H1 (cell line): ENCODE data around the gene CD48. TPM values are rescaled to one million over a fixed set of nuclear protein-coding genes. Genes with fewer than 3 reads are reported as not detected.

ENCODE experiments used
- CTCF ChIA-PET: fragments of 300-600 bp; sonication (Branson Sonifier 250); formaldehyde crosslinking; loops from one replicate; lab custom pipeline; 2021; ENCODE audit not compliant: partially characterized antibody; lab: Charles Lee
- POLR2A ChIA-PET: fragments of 300-600 bp; sonication (Branson Sonifier 250); formaldehyde crosslinking; loops from one replicate; lab custom pipeline; 2021; ENCODE audit warnings: inconsistent platforms; ENCODE audit not compliant: partially characterized antibody; lab: Charles Lee
- DNase-seq, 2 experiments: peaks; one replicate each; pipeline versions ENCODE4 v3.0.0 to v3.0.0-alpha.2; 2010 to 2022; ENCODE audit warnings: low spot score in 2 of 2, low read depth in 1 of 2, mixed read lengths in 1 of 2
- FAIRE-seq: peaks from 2 replicates; lab custom pipeline; 2011; peaks lifted over from hg19 to GRCh38; lab: Jason Lieb, UNC
- H2AFZ ChIP-seq: 2 replicates; pipeline ENCODE4 v1.8.1; 2012; ENCODE audit warnings: low read length, inconsistent platforms
- H2AK5ac ChIP-seq: 2 replicates; pipeline ENCODE4 v1.6.1; 2013; ENCODE audit warnings: low read depth, low read length
- H2BK120ac ChIP-seq: replicated peaks from 2 replicates; pipeline ENCODE3; 2013; ENCODE audit warnings: low read depth, low read length, inconsistent platforms
- H2BK12ac ChIP-seq: 2 replicates; pipeline ENCODE4 v1.6.1; 2013; ENCODE audit warnings: low read depth, low read length
- H2BK15ac ChIP-seq: 2 replicates; pipeline ENCODE4 v1.6.1; 2013; ENCODE audit warnings: low read length
- H2BK20ac ChIP-seq: 2 replicates; pipeline ENCODE4 v1.6.1; 2013; ENCODE audit warnings: low read length
- H2BK5ac ChIP-seq: 2 replicates; pipeline ENCODE4 v1.6.1; 2013; ENCODE audit warnings: low read depth, low read length
- H3K14ac ChIP-seq: 2 replicates; pipeline ENCODE4 v1.6.1; 2013; ENCODE audit warnings: inconsistent platforms; ENCODE audit not compliant: insufficient read length
- H3K18ac ChIP-seq: 2 replicates; pipeline ENCODE4 v1.6.1; 2013; ENCODE audit warnings: low read length; ENCODE audit errors: extremely low read depth
- H3K23ac ChIP-seq: 2 replicates; pipeline ENCODE4 v1.6.1; 2013; ENCODE audit warnings: inconsistent platforms; ENCODE audit not compliant: insufficient read length
- H3K23me2 ChIP-seq: 2 replicates; pipeline ENCODE4 v1.6.1; 2013; ENCODE audit warnings: low read depth, low read length
- H3K27ac ChIP-seq: 2 replicates; pipeline ENCODE4 v1.6.1; 2011; ENCODE audit warnings: low read depth, low read length, inconsistent platforms
- H3K27me3 ChIP-seq, 4 experiments: replicated peaks in 1 of 4; 1 replicate in 1 of 4; 2 replicates in 3 of 4; pipeline versions ENCODE4 v1.6.1 to v1.8.1; 2011 to 2013; ENCODE audit warnings: low read length in 3 of 4, mild to moderate bottlenecking in 3 of 4, inconsistent platforms in 2 of 4, mixed read lengths in 2 of 4, moderate library complexity in 1 of 4; ENCODE audit not compliant: control insufficient read depth in 3 of 4, insufficient read depth in 3 of 4; ENCODE audit errors: extremely low read depth in 1 of 4
- H3K36me3 ChIP-seq, 4 experiments: 2 replicates each; pipeline versions ENCODE4 v1.6.1 to v1.8.1; 2011 to 2013; ENCODE audit warnings: mild to moderate bottlenecking in 4 of 4, low read length in 3 of 4, moderate library complexity in 2 of 4, control low read depth in 1 of 4, inconsistent platforms in 1 of 4; ENCODE audit not compliant: insufficient read depth in 4 of 4, control insufficient read depth in 2 of 4
- H3K4ac ChIP-seq: replicated peaks from 2 replicates; pipeline ENCODE3; 2013; ENCODE audit warnings: low read length, low read depth, mixed read lengths, inconsistent platforms; ENCODE audit not compliant: insufficient read length
- H3K4me1 ChIP-seq, 4 experiments: replicated peaks in 1 of 4; 1 replicate in 1 of 4; 2 replicates in 3 of 4; pipeline versions ENCODE4 v1.6.1 to v1.8.1; 2011 to 2013; ENCODE audit warnings: low read length in 3 of 4, inconsistent platforms in 2 of 4, mixed read lengths in 1 of 4; ENCODE audit not compliant: insufficient read depth in 4 of 4, control insufficient read depth in 3 of 4
- H3K4me2 ChIP-seq, 2 experiments: 2 replicates each; pipeline versions ENCODE4 v1.6.1 to v1.8.1; 2011 to 2013; ENCODE audit warnings: low read depth in 2 of 2, low read length in 2 of 2, control low read depth in 1 of 2, inconsistent platforms in 1 of 2, mild to moderate bottlenecking in 1 of 2; ENCODE audit not compliant: insufficient read depth in 1 of 2
- H3K4me3 ChIP-seq, 4 experiments: fragments of 200-600, 300-600 bp in 1 of 4; sonication (generic), shearing (Covaris generic), sonication (Bioruptor Twin) in 1 of 4; 2 replicates each; pipeline versions ENCODE4 v1.5.1 to v1.8.1; 2011 to 2016; ENCODE audit warnings: low read length in 4 of 4, low read depth in 3 of 4, control low read depth in 2 of 4, inconsistent platforms in 2 of 4, mild to moderate bottlenecking in 2 of 4, mixed read lengths in 1 of 4, moderate library complexity in 1 of 4; ENCODE audit not compliant: insufficient read depth in 2 of 4; ENCODE audit errors: extremely low read depth in 1 of 4
- H3K56ac ChIP-seq: replicated peaks from 2 replicates; pipeline ENCODE3; 2013; ENCODE audit warnings: low read depth, mild to moderate bottlenecking, mixed read lengths, low read length, inconsistent platforms; ENCODE audit not compliant: insufficient read length
- H3K79me1 ChIP-seq: 2 replicates; pipeline ENCODE4 v1.6.1; 2013; ENCODE audit warnings: low read depth, low read length, control low read depth
- H3K79me2 ChIP-seq, 2 experiments: 2 replicates each; pipeline versions ENCODE4 v1.6.1 to v1.8.1; 2012 to 2013; ENCODE audit warnings: low read length in 2 of 2, mild to moderate bottlenecking in 2 of 2, inconsistent platforms in 1 of 2; ENCODE audit not compliant: insufficient read depth in 2 of 2, control insufficient read depth in 1 of 2
- H3K9ac ChIP-seq, 4 experiments: replicated peaks in 1 of 4; 1 replicate in 1 of 4; 2 replicates in 3 of 4; pipeline versions ENCODE4 v1.6.1 to v1.8.1; 2011 to 2013; ENCODE audit warnings: low read depth in 3 of 4, low read length in 3 of 4, control low read depth in 2 of 4, mild to moderate bottlenecking in 2 of 4, moderate library complexity in 2 of 4, inconsistent platforms in 1 of 4; ENCODE audit errors: extremely low read depth in 1 of 4
- H3K9me3 ChIP-seq, 2 experiments: 2 replicates each; pipeline versions ENCODE4 v1.6.1 to v1.8.1; 2012 to 2013; ENCODE audit warnings: mild to moderate bottlenecking in 2 of 2, moderate library complexity in 2 of 2, control low read depth in 1 of 2, inconsistent platforms in 1 of 2, low read depth in 1 of 2, low read length in 1 of 2, mixed read lengths in 1 of 2; ENCODE audit not compliant: insufficient read depth in 2 of 2
- H4K20me1 ChIP-seq, 2 experiments: replicated peaks in 1 of 2; 2 replicates each; pipeline versions ENCODE3 to v1.8.1; 2011 to 2013; ENCODE audit warnings: inconsistent platforms in 2 of 2, low read length in 2 of 2, mild to moderate bottlenecking in 1 of 2; ENCODE audit not compliant: insufficient read depth in 2 of 2, control insufficient read depth in 1 of 2
- H4K5ac ChIP-seq: 2 replicates; pipeline ENCODE4 v1.6.1; 2013; ENCODE audit warnings: low read length, low read depth, mixed read lengths, inconsistent platforms; ENCODE audit not compliant: insufficient read length
- H4K8ac ChIP-seq: 2 replicates; pipeline ENCODE4 v1.8.0; 2013; ENCODE audit warnings: mild to moderate bottlenecking, moderate library complexity, low read length, inconsistent platforms; ENCODE audit not compliant: insufficient read depth; ENCODE audit errors: extremely low read depth
- H4K91ac ChIP-seq: replicated peaks from 2 replicates; pipeline ENCODE3; 2013; ENCODE audit warnings: low read length, mixed read lengths, inconsistent platforms; ENCODE audit not compliant: insufficient read length
- CTBP2 ChIP-seq: IDR thresholded peaks from 2 replicates; pipeline ENCODE4 v1.7.0; 2011; ENCODE audit warnings: borderline replicate concordance, mild to moderate bottlenecking, moderate library complexity, mixed read lengths, low read length; ENCODE audit not compliant: insufficient read depth, insufficient read length
- POLR2AphosphoS5 ChIP-seq: IDR thresholded peaks from 2 replicates; pipeline ENCODE4 v1.6.1; 2011; ENCODE audit warnings: low read depth, low read length
- WGBS, 2 experiments: shearing (Covaris generic) in 1 of 2; methylation state at CpG; one replicate each; pipeline versions ENCODE4 v1.1.6 to v1.1.7; 2013 to 2015; ENCODE audit warnings: low lambda C conversion rate in 2 of 2, mixed read lengths in 2 of 2, inconsistent platforms in 1 of 2, low coverage in 1 of 2, missing lambda C conversion rate in 1 of 2; ENCODE audit not compliant: insufficient replicate concordance in 2 of 2, insufficient coverage in 1 of 2, insufficient read length in 1 of 2; ENCODE audit errors: extremely low coverage in 1 of 2, missing lambda C conversion rate in 1 of 2; 5-methylcytosine and 5-hydroxymethylcytosine counted together
- polyA plus RNA-seq, 7 experiments: library from polyadenylated mRNA; depleted of rRNA in 3 of 7; stranded (reverse) in 5 of 7; unstranded in 2 of 7; fragments of >200 nt in 5 of 7; fragments of 200-250 nt in 2 of 7; gene quantifications; 1 replicate in 5 of 7; 2 replicates in 1 of 7; 4 replicates in 1 of 7; pipeline versions ENCODE4 v1.2.1 to v1.2.3, GENCODE V29; 2011 to 2013; ENCODE audit warnings: missing spikeins in 2 of 7, mixed read lengths in 2 of 7
- total RNA-seq: library from RNA; stranded (reverse); fragmentation: NEBNext Ultra II Directional; extraction: Animal tissue kit (Norgen Biotek cat#: 25700); gene quantifications from 2 replicates; pipeline ENCODE4 v1.2.1, GENCODE V29; 2021

Gene CD48
- total and polyA plus RNA-seq, 2 of the 8 experiments (the other 6 are each of a cell fraction or from before 2014, with no cell fraction given): 0.08 TPM; not detected in 1

DNA sequence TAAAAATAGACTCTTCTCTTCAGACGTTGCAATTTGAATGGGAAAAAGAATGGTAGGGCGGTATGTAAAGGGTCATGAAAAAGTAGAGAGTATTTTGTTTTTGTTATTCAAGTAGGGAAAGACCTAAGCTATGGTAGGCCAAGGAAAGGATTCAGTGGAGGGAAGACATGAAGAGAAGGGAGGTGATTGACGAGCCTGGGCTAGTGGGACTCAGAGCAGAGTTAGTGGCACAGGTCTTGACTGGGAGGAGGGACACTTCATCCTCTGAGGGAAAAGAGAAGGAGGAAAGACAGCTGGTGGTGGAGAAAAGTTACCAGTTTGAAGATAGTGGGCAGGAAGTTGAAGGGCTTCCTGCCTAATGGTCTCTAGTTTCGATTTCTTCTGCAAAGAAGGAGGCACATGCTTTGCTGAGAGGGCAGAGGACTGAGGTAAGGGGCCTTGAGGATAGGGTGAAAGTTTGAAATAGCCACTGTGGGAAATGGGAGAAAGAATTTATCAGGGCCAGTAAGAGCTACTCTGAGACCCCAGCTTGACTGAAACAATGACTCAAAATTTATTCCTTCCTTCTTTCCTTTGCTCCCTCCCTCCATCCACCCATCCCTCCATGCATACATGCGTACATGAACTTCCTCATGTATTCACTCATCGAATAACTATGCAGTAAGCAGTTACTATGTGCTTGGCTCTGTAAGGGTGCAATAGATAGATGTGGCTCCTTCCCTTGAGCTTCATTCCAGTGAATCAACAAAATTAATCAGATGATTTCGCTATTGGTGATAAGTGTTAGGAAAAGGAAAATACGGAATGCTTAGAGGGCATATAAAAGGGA lies 4.2 kb downstream of the CD48 start:
- Histone ChIP-seq H3K4me2 (no peak overlapping the region), H2BK12ac (no peak overlapping the region), H3K4ac (no peak overlapping the region), H4K20me1 (no peaks in the 10 kb centered on the region), H3K27me3 (no peaks in the 10 kb centered on the region), H3K14ac (no peak overlapping the region), H4K91ac (no peak overlapping the region), H2BK15ac (no peak overlapping the region), H3K9ac (no peak overlapping the region), H3K4me1 (peaks cover 0 to 4% (median under 1%) of the 10 kb centered on the region in 4 experiments; a peak in 1 of 7 replicates), H3K23ac (no peak overlapping the region), H2AFZ (0 out of 2 replicates have a peak overlapping the region, but pooled peaks have one; percentile 73), H3K23me2 (no peaks in the 10 kb centered on the region), H3K56ac (no peak overlapping the region), H2AK5ac (no peak overlapping the region), H3K79me1 (no peaks in the 10 kb centered on the region; the same call in 1 of the 2 replicates), H3K9me3 (no peaks in the 10 kb centered on the region), H2BK5ac (no peak overlapping the region), H4K8ac (no peak overlapping the region), H3K18ac (no peak overlapping the region), H2BK120ac (no peak overlapping the region), H3K27ac (no peak overlapping the region), H3K79me2 (no peaks in the 10 kb centered on the region), H3K4me3 (no peak overlapping the region), H2BK20ac (no peak overlapping the region), H4K5ac (no peak overlapping the region), H3K36me3 (no peaks in the 10 kb centered on the region)
- ChIA-PET CTCF (interaction anchor here (0.6 to 2.1 kb wide), 9 partner anchors 12 to 283 kb away, joined by 3 to 8 read pairs (median 4); no protein-coding TSS in a partner anchor), POLR2A (no interaction called here)
- DNase-seq: no peak
- WGBS, 2 experiments: 91 to 100% methylated on average over 1 to 8 of the region's 8 CpGs
- FAIRE-seq: no peak
- no peak for TF ChIP-seq CTBP2
- no peak for TF ChIP-seq POLR2AphosphoS5
